DMS79 (cell line): ENCODE measurements around the gene SLC18B1.

ENCODE experiments used
- DNase-seq: peaks from one replicate; lab custom pipeline; 2025; lab: John Stamatoyannopoulos, UW

The SLC18B1 gene

GRCh38 chr6:132797951-132798868, at the start of gene SLC18B1:
TSS of gene SLC18B1 (minus strand) at chr6:132798637. CDS start at chr6:132798456, 181 bp downstream.
- DNase-seq, result no peak

- no peak for DNase-seq
These were observed 45.0 kb upstream of the SLC18B1 start for GRCh38 chr6:132843316-132844035.

- no peak for DNase-seq
These were observed 43.5 kb upstream of the SLC18B1 start for GRCh38 chr6:132841966-132842365.

- no peak for DNase-seq
These were observed 34.5 kb upstream of the SLC18B1 start for GRCh38 chr6:132832891-132833290.

- DNase-seq, result no peak
These were observed 31.9 kb upstream of the SLC18B1 start for GRCh38 chr6:132830334-132830751.

GRCh38 chr6:132820629-132821381, 22.4 kb upstream of the SLC18B1 start:
- no peak for DNase-seq

- no peak for DNase-seq
These were observed 21.1 kb upstream of the SLC18B1 start for GRCh38 chr6:132819405-132820161.

GRCh38 chr6:132818404-132819359, 20.2 kb upstream of the SLC18B1 start:
- no peak for DNase-seq

GRCh38 chr6:132817554-132818403, 19.3 kb upstream of the SLC18B1 start:
- no peak for DNase-seq

GRCh38 chr6:132816660-132817059, 18.2 kb upstream of the SLC18B1 start:
- no peak for DNase-seq

- DNase-seq, result no peak
These were observed 16.5 kb upstream of the SLC18B1 start for GRCh38 chr6:132814716-132815570.

GRCh38 chr6:132813173-132813856, 14.9 kb upstream of the SLC18B1 start:
- DNase-seq, result no peak

- DNase-seq, result no peak
These were observed 14.3 kb upstream of the SLC18B1 start for GRCh38 chr6:132812756-132813172.

- DNase-seq, result no peak
These were observed 13.9 kb upstream of the SLC18B1 start for GRCh38 chr6:132812255-132812732.

- DNase-seq, result no peak
These were observed 12.8 kb upstream of the SLC18B1 start for GRCh38 chr6:132811276-132811675.

GRCh38 chr6:132805548-132805947, 7.1 kb upstream of the SLC18B1 start:
- DNase-seq, result no peak

- no peak for DNase-seq
These were observed 5.8 kb upstream of the SLC18B1 start for GRCh38 chr6:132804251-132804650.

- no peak for DNase-seq
These were observed 2.2 kb upstream of the SLC18B1 start for GRCh38 chr6:132800656-132801055.
